Activated T-helper 17 cell treated with anti-CD3 and anti-CD28 coated beads, Interleukin-2, amount 50 U/mL, for 72 hours (primary cell): ENCODE data around the gene PHF20. TPM values are rescaled to one million over a fixed set of nuclear protein-coding genes. Genes with fewer than 3 reads are reported as not detected.
"Not testable (repeated sequence)": the region's sequence is repeated elsewhere in the genome, so short reads cannot be mapped to it uniquely, and the experiment has no call there.

Experiments
- ATAC-seq: fragments of 150-1000 bp; cut with Tn5 transposase; replicated peaks from 2 replicates; pipeline ENCODE4 v1.10.0; 2021; ENCODE audit warnings: mild to moderate bottlenecking, moderate library complexity
- H3K27ac Mint-ChIP-seq: one replicate; pipeline ENCODE4 v1.8.0; 2022; ENCODE audit warnings: mixed read lengths
- H3K27me3 Mint-ChIP-seq: one replicate; pipeline ENCODE4 v1.8.0; 2022; ENCODE audit warnings: mixed read lengths
- H3K36me3 Mint-ChIP-seq: one replicate; pipeline ENCODE4 v1.8.0; 2022; ENCODE audit warnings: low read depth, mild to moderate bottlenecking, mixed read lengths
- H3K4me1 Mint-ChIP-seq: one replicate; pipeline ENCODE4 v1.8.0; 2022; ENCODE audit warnings: mixed read lengths
- H3K4me3 Mint-ChIP-seq: one replicate; pipeline ENCODE4 v1.8.0; 2022; ENCODE audit warnings: mild to moderate bottlenecking, mixed read lengths
- H3K9me3 Mint-ChIP-seq: one replicate; pipeline ENCODE4 v1.8.0; 2022; ENCODE audit warnings: mixed read lengths
- total RNA-seq, 2 donors: library from RNA; stranded (reverse); gene quantifications; one replicate each; pipeline ENCODE4 v1.2.3, GENCODE V29; 2022

Gene PHF20
- total RNA-seq, 2 donors from 2014 or later = 70.3 to 73.0 TPM

DNA sequence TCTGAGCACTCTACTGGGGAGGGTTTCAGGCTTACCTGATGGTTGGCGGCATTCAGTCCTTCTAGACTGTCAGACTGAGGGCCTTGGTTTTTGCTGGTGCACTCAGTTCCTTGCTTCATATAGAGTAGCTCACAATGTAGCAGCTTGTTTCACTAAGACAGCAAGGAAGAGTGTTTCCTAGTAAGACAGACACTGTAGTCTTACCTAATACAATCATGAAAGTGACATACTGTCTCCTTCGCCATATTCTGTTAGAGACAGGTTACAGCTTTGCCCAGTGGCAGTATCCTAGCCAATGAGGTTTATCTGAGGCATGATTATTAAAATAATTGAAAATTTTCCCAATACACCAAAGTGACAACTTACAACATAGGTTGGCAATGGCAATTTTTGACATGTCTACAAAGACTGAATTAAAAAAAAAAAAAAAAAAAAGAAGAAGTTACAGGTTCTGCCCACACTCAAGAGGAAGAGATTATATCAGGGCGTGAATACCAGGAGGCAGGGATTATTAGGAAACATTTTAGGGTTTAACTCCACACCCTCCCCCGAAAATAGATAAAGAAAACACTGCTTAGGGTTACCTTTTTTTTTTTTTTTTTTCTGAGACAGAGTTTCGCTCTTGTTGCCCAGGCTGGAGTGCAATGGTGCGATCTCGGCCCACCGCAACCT lies 115.7 kb downstream of the PHF20 start:
- H3K27ac Mint-ChIP-seq = no peak overlapping the region
- H3K4me3 Mint-ChIP-seq = no peak overlapping the region
- no peak for ATAC-seq
- H3K27me3 Mint-ChIP-seq = no peaks in the 10 kb centered on the region
- H3K4me1 Mint-ChIP-seq = peaks cover 5% of the 10 kb centered on the region
- H3K9me3 Mint-ChIP-seq = no peaks in the 10 kb centered on the region
- peaks cover 38% of the 10 kb centered on the region for H3K36me3 Mint-ChIP-seq

GRCh38 chr20:35888657-35889056 lies 116.8 kb downstream of the PHF20 start:
- H3K27me3 Mint-ChIP-seq = no peaks in the 10 kb centered on the region
- H3K27ac Mint-ChIP-seq = no peak overlapping the region
- ATAC-seq = peak; percentile 54
- H3K4me1 Mint-ChIP-seq = peaks cover 5% of the 10 kb centered on the region
- H3K36me3 Mint-ChIP-seq = peaks cover 33% of the 10 kb centered on the region
- no peaks in the 10 kb centered on the region for H3K9me3 Mint-ChIP-seq
- no peak overlapping the region for H3K4me3 Mint-ChIP-seq

GRCh38 chr20:35891375-35891774 lies 119.6 kb downstream of the PHF20 start:
- no peak overlapping the region for H3K27ac Mint-ChIP-seq
- no peak overlapping the region for H3K4me3 Mint-ChIP-seq

DNA sequence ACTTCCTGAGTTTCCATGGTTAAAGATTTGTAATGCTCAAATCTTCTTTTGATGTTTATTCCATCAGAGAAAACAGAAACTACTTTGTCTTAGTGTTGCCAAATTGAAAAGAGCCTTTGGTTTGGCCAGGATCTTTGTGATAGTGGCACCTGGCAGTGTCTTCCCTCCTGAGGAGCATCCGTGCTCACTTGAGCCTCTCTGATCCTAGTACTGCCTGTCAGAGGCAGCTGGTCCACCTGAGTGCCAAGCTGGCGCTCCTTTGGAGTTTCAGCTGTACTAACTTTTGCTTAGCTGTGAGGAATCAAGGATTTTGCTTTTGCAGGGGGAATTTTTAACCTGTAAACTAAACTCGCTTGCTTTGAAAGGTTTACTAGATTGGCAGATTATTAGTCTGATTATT lies 121.1 kb downstream of the PHF20 start:
- Mint-ChIP-seq H3K27ac (no peak overlapping the region), H3K4me1 (peaks cover 5% of the 10 kb centered on the region), H3K9me3 (no peaks in the 10 kb centered on the region), H3K36me3 (peaks cover 51% of the 10 kb centered on the region), H3K27me3 (no peaks in the 10 kb centered on the region), H3K4me3 (no peak overlapping the region)
- ATAC-seq = no peak

More at GRCh38 chr20:35891375-35891774, 119.6 kb downstream of the PHF20 start:
- ATAC-seq = no peak
- Mint-ChIP-seq H3K27me3 (no peaks in the 10 kb centered on the region), H3K9me3 (no peaks in the 10 kb centered on the region), H3K36me3 (peaks cover 48% of the 10 kb centered on the region), H3K4me1 (no peaks in the 10 kb centered on the region)

- no peaks in the 10 kb centered on the region for H3K9me3 Mint-ChIP-seq
- H3K36me3 Mint-ChIP-seq = peaks cover 55% of the 10 kb centered on the region
- ATAC-seq = peak; percentile 98
- no peak overlapping the region for H3K27ac Mint-ChIP-seq
- peaks cover 5% of the 10 kb centered on the region for H3K4me1 Mint-ChIP-seq
- no peak overlapping the region for H3K4me3 Mint-ChIP-seq
- H3K27me3 Mint-ChIP-seq = no peaks in the 10 kb centered on the region
Observed at GRCh38 chr20:35893942-35894341, 122.1 kb downstream of the PHF20 start.

DNA sequence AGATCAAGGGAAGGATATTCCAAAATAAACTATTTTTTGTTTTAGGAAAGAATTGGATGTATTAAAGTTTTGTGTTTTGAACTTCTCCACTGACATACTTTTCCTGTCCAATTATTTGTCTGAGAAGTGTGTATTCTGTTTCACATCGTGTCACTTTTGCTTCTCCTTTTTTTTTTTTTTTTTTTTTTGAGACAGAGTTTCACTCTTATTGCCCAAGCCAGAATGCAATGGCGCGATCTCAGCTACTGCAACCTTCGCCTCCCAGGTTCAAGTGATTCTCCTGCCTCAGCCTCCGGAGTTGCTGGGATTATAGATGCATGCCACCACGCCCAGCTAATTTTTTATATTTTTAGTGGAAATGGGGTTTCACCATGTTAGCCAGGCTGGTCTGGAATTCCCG lies 123.7 kb downstream of the PHF20 start:
- H3K36me3 Mint-ChIP-seq = peaks cover 67% of the 10 kb centered on the region
- H3K9me3 Mint-ChIP-seq, ATAC-seq, H3K4me1 Mint-ChIP-seq, H3K27me3 Mint-ChIP-seq, H3K27ac Mint-ChIP-seq, H3K4me3 Mint-ChIP-seq: not testable (repeated sequence)

GRCh38 chr20:35899064-35899463 lies 127.2 kb downstream of the PHF20 start:
- Mint-ChIP-seq H3K27me3 (no peaks in the 10 kb centered on the region), H3K9me3 (no peaks in the 10 kb centered on the region), H3K36me3 (peaks cover 78% of the 10 kb centered on the region), H3K27ac (no peak overlapping the region), H3K4me3 (no peak overlapping the region), H3K4me1 (peaks cover 10% of the 10 kb centered on the region)
- ATAC-seq = no peak

DNA sequence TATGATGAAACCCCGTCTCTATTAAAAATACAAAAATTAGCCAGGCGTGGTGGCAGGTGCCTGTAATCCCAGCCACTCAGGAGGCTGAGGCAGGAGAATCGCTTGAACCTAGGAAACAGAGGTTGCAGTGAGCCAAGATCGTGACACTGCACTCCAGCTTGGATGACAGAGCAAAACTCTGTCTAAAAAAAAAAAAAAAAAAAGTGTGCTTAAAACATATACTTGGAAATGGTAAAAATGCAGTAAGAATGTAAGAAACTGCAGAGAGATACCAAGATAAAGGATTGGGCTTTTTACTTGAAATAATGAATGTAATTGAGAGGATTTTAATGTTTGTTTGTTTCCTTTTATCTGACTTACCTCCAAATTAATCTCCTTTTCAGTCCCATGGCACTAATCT lies 129.4 kb downstream of the PHF20 start:
- Mint-ChIP-seq H3K4me1 (peaks cover 10% of the 10 kb centered on the region), H3K36me3 (peaks cover 71% of the 10 kb centered on the region)
- H3K27me3 Mint-ChIP-seq, H3K9me3 Mint-ChIP-seq, ATAC-seq, H3K4me3 Mint-ChIP-seq, H3K27ac Mint-ChIP-seq: not testable (repeated sequence)

DNA sequence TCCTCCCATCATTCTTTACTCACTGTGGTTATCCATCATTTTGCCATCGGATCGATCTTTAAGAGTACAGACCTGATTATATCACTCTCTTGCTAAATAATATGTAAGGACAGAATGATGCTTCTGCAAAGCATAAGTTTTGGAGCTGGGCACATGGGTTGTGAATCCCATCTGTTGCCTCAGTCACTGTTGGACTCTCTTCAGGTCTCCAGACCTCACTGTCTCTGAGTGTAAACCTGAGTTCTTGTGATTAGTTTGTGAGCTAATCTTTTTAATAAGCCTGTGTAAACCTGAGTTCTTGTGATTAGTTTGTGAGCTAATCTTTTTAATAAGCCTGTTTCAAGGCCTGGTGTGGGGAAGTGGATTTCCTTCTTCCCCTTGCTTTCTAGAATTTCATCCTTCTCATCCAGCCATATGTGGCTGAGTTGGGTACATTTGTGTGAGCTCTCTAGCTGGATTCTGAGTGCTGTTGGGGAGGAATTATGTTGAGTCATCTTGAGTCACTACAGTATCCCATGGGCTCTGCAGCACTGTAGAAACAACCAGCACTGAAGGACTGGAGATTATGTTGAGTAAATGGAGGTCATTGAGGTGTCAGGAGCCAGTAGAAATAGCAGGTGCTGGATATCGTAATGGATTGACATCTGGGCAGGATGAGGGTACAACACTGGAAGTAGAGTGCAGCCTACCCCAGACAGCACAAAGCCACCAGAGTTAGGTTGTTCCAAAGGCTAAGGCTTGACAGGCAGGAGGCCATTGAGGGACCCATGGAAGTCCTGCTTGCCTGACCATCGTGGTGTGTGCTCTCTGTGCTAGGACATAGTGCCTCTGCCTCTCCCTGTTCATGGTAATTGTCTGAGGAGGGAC lies 130.1 kb downstream of the PHF20 start:
- no peaks in the 10 kb centered on the region for H3K9me3 Mint-ChIP-seq
- H3K36me3 Mint-ChIP-seq = peaks cover 69% of the 10 kb centered on the region
- no peak overlapping the region for H3K4me3 Mint-ChIP-seq
- no peaks in the 10 kb centered on the region for H3K27me3 Mint-ChIP-seq
- no peak for ATAC-seq
- peaks cover 6% of the 10 kb centered on the region for H3K4me1 Mint-ChIP-seq
- H3K27ac Mint-ChIP-seq = no peak overlapping the region

GRCh38 chr20:35902545-35902941 lies 130.7 kb downstream of the PHF20 start:
- Mint-ChIP-seq H3K27me3 (no peaks in the 10 kb centered on the region), H3K4me1 (peaks cover 7% of the 10 kb centered on the region), H3K9me3 (no peaks in the 10 kb centered on the region), H3K36me3 (peaks cover 72% of the 10 kb centered on the region), H3K4me3 (no peak overlapping the region), H3K27ac (no peak overlapping the region)
- no peak for ATAC-seq

- H3K4me1 Mint-ChIP-seq = peaks cover 18% of the 10 kb centered on the region
- no peak overlapping the region for H3K27ac Mint-ChIP-seq
- no peak for ATAC-seq
- peaks cover 77% of the 10 kb centered on the region for H3K36me3 Mint-ChIP-seq
- H3K27me3 Mint-ChIP-seq = no peaks in the 10 kb centered on the region
- no peaks in the 10 kb centered on the region for H3K9me3 Mint-ChIP-seq
- H3K4me3 Mint-ChIP-seq = no peak overlapping the region
Observed at GRCh38 chr20:35903843-35904242, 132.0 kb downstream of the PHF20 start.

GRCh38 chr20:35904982-35905663 lies 133.3 kb downstream of the PHF20 start:
- Mint-ChIP-seq H3K36me3 (peaks cover 75% of the 10 kb centered on the region), H3K4me3 (no peak overlapping the region), H3K9me3 (no peaks in the 10 kb centered on the region), H3K27ac (peak overlapping the region; percentile 14), H3K27me3 (no peaks in the 10 kb centered on the region), H3K4me1 (peaks cover 30% of the 10 kb centered on the region)
- ATAC-seq = peak; percentile 27

DNA sequence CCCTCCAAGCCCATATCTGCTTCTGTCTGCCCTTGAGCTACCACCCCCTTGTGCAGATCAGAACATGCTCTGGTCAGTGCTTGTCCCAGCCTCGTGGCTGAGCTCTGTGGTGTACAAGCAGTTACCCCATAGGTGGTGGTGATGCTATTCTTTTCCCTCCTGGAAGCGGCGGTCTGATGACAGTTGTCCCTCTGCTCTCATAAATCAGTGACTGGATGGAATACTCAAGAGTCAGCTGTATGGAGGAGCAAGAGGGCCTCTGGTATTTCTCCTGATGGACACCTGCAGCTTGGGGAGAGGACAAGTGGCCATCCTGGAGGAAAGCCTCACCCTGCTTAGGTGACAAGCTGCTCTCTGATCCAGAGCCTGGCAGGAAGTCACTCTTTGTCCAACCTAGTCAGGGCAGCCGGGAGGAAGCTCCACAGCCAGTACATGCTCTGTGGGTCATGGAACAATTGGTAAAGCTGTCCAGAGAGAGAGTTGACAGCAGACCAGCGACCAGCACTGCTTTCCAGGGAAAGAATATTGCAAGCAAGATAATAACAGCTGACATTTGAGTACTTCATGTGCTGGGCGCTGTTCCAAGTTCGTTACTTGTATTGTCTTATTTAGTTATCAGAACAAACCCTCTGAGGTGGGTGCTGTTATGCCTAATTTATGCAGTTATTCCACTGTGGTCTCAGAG lies 135.3 kb downstream of the PHF20 start:
- Mint-ChIP-seq H3K4me3 (no peak overlapping the region), H3K36me3 (peaks cover 74% of the 10 kb centered on the region), H3K27ac (peak overlapping the region; percentile 34), H3K4me1 (peaks cover 27% of the 10 kb centered on the region), H3K9me3 (no peaks in the 10 kb centered on the region), H3K27me3 (no peaks in the 10 kb centered on the region)
- no peak for ATAC-seq

DNA sequence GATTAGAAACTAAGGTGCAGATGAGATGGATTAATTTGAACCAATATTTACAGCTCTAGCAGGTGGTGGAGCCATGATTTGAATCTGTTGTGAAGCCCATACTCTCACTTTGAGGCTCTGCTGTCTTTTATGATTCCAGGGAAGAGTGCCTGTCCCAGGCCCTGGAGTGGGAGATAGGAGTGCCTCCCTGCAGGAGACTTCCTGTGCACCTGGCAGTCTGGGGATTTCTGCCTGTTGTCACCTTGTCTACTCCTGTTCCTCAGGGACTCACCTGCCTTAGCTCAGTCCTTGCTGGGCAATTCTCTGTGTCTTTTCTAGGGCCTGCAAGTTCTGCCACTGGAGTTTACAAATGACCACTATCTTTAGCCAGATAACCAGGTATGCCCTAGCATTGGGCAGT lies 136.2 kb downstream of the PHF20 start:
- no peak overlapping the region for H3K4me3 Mint-ChIP-seq
- H3K4me1 Mint-ChIP-seq = peaks cover 27% of the 10 kb centered on the region
- no peak overlapping the region for H3K27ac Mint-ChIP-seq
- peaks cover 76% of the 10 kb centered on the region for H3K36me3 Mint-ChIP-seq
- H3K27me3 Mint-ChIP-seq = no peaks in the 10 kb centered on the region
- no peaks in the 10 kb centered on the region for H3K9me3 Mint-ChIP-seq
- ATAC-seq = no peak
